ENCODE data around the gene LY6G6D.
A peak's percentile ranks its signal among the peaks of the same experiment; 100 is the strongest.

The LY6G6D gene

GRCh38 chr6:31687321-31687720 lies 27.8 kb upstream of the LY6G6D start:
- TF ChIP-seq CTCF (IDR thresholded peaks at IDR 0.05; ENCODE audit: extremely low read depth, insufficient read depth, missing control alignments): no peak
- DNase-seq (ENCODE audit: low spot score): no peak
- in situ Hi-C loops (cut with MboI; ENCODE audit: low pct_unique_long_range_greater_than_20kb, low sequenced_read_pairs, unreplicated experiment): no loop called here

GRCh38 chr6:31687860-31688693 lies 27.1 kb upstream of the LY6G6D start:
- in situ Hi-C loops (cut with MboI; ENCODE audit: low pct_unique_long_range_greater_than_20kb, low sequenced_read_pairs, unreplicated experiment): no loop called here

GRCh38 chr6:31689249-31690110 lies 25.7 kb upstream of the LY6G6D start:
- in situ Hi-C loops (cut with MboI; ENCODE audit: low pct_unique_long_range_greater_than_20kb, low sequenced_read_pairs, unreplicated experiment): no loop called here
- TF ChIP-seq CTCF (IDR thresholded peaks at IDR 0.05; ENCODE audit: extremely low read depth, insufficient read depth, missing control alignments): peak; percentile 48
- no peak for DNase-seq (ENCODE audit: low spot score)

More at GRCh38 chr6:31687860-31688693, 27.1 kb upstream of the LY6G6D start:
- no peak for TF ChIP-seq CTCF (IDR thresholded peaks at IDR 0.05; ENCODE audit: extremely low read depth, insufficient read depth, missing control alignments)
- DNase-seq (ENCODE audit: low spot score): no peak

- DNase-seq (ENCODE audit: low spot score): no peak
- in situ Hi-C loops (cut with MboI; ENCODE audit: low pct_unique_long_range_greater_than_20kb, low sequenced_read_pairs, unreplicated experiment): no loop called here
- no peak for TF ChIP-seq CTCF (IDR thresholded peaks at IDR 0.05; ENCODE audit: extremely low read depth, insufficient read depth, missing control alignments)
Observed at GRCh38 chr6:31690231-31691077, 24.7 kb upstream of the LY6G6D start.

GRCh38 chr6:31691078-31691463 lies 24.1 kb upstream of the LY6G6D start:
- no peak for TF ChIP-seq CTCF (IDR thresholded peaks at IDR 0.05; ENCODE audit: extremely low read depth, insufficient read depth, missing control alignments)
- no peak for DNase-seq (ENCODE audit: low spot score)
- in situ Hi-C loops (cut with MboI; ENCODE audit: low pct_unique_long_range_greater_than_20kb, low sequenced_read_pairs, unreplicated experiment): no loop called here

- no peak for DNase-seq (ENCODE audit: low spot score)
- no peak for TF ChIP-seq CTCF (IDR thresholded peaks at IDR 0.05; ENCODE audit: extremely low read depth, insufficient read depth, missing control alignments)
- in situ Hi-C loops (cut with MboI; ENCODE audit: low pct_unique_long_range_greater_than_20kb, low sequenced_read_pairs, unreplicated experiment): no loop called here
Observed at GRCh38 chr6:31691564-31692108, 23.5 kb upstream of the LY6G6D start.
